NCI-H128 (cell line): ENCODE results near the gene ATM.
A peak's percentile ranks its signal among the peaks of the same experiment; 100 is the strongest.

Source experiments
- DNase-seq: peaks from one replicate; lab custom pipeline; 2025; ENCODE audit not compliant: unreplicated experiment; lab: John Stamatoyannopoulos, UW

Gene ATM, protein sequence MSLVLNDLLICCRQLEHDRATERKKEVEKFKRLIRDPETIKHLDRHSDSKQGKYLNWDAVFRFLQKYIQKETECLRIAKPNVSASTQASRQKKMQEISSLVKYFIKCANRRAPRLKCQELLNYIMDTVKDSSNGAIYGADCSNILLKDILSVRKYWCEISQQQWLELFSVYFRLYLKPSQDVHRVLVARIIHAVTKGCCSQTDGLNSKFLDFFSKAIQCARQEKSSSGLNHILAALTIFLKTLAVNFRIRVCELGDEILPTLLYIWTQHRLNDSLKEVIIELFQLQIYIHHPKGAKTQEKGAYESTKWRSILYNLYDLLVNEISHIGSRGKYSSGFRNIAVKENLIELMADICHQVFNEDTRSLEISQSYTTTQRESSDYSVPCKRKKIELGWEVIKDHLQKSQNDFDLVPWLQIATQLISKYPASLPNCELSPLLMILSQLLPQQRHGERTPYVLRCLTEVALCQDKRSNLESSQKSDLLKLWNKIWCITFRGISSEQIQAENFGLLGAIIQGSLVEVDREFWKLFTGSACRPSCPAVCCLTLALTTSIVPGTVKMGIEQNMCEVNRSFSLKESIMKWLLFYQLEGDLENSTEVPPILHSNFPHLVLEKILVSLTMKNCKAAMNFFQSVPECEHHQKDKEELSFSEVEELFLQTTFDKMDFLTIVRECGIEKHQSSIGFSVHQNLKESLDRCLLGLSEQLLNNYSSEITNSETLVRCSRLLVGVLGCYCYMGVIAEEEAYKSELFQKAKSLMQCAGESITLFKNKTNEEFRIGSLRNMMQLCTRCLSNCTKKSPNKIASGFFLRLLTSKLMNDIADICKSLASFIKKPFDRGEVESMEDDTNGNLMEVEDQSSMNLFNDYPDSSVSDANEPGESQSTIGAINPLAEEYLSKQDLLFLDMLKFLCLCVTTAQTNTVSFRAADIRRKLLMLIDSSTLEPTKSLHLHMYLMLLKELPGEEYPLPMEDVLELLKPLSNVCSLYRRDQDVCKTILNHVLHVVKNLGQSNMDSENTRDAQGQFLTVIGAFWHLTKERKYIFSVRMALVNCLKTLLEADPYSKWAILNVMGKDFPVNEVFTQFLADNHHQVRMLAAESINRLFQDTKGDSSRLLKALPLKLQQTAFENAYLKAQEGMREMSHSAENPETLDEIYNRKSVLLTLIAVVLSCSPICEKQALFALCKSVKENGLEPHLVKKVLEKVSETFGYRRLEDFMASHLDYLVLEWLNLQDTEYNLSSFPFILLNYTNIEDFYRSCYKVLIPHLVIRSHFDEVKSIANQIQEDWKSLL (N-terminal part only)

DNA sequence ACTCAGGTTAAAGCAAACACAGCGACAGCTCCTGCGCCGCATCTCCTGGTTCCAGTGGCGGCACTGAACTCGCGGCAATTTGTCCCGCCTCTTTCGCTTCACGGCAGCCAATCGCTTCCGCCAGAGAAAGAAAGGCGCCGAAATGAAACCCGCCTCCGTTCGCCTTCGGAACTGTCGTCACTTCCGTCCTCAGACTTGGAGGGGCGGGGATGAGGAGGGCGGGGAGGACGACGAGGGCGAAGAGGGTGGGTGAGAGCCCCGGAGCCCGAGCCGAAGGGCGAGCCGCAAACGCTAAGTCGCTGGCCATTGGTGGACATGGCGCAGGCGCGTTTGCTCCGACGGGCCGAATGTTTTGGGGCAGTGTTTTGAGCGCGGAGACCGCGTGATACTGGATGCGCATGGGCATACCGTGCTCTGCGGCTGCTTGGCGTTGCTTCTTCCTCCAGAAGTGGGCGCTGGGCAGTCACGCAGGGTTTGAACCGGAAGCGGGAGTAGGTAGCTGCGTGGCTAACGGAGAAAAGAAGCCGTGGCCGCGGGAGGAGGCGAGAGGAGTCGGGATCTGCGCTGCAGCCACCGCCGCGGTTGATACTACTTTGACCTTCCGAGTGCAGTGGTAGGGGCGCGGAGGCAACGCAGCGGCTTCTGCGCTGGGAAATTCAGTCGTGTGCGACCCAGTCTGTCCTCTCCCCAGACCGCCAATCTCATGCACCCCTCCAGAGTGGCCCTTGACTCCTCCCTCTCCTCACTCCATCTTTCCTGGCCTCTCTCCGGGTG is at the start of gene ATM, which contains the start of gene NPAT:
ATM (plus strand) TSS at position 494 of the 774 bp plus-strand sequence. CDS start 4,558 bp downstream, outside the sequence.
NPAT (minus strand) TSS at position 65 of the 774 bp plus-strand sequence. CDS start 102 bp downstream, outside the sequence.
- DNase-seq = peak; percentile 99

DNA sequence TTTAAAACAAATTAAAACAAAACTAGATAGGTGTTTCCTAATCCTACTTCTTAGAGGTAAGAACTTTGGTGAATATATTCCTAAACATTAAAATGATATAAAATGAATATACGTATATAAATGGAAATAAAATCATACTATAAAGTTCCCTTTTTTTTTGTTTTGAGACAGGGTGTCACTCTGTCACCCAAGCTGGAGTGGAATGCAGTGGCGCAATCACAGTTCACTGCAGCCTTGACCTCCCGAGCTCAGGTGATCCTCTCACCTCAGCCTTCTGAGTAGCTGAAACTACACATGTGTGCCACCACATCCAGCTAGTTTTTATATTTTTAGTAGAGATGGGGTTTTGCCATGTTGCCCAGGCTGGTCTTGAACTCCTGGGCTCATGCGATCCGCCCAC is 45.3 kb upstream of the ATM start:
- DNase-seq = no peak

DNA sequence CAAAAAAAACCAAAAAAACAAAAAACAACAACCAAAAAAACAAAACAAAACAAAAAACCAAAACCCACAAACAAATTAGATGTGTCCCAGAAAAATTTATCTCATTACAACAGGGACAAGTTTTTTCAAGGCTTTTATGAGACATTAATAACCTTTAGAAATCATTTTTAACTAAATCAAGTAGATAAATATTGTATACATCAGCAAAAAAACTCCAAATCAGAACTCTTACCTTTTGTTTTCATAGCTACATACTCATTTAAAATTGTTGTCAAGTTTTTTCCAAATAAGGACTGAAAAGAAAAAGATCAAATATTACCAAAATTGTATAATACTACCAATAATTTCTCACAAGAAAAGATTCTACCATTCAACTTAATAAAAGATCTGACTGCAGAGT is 29.1 kb upstream of the ATM start:
- DNase-seq = no peak

DNA sequence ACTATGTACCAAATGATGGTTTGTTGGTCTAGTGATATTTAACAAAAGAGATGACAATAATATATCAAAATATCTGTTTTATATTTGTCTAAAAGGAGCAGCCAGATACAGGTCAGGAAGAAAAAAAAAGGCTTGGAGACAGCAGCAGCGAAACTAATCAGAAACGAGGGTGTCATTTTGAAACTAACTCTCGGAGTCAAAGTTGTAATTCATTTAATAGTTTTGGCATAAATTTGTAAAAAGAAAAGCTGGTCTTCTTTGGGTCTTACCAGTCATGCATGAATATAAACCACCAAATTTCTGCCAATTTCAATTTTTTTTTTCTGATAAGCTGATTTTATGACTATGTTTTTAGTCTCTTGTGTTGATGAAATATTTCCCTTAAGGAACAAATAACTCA is 26.0 kb upstream of the ATM start:
- no peak for DNase-seq

DNA sequence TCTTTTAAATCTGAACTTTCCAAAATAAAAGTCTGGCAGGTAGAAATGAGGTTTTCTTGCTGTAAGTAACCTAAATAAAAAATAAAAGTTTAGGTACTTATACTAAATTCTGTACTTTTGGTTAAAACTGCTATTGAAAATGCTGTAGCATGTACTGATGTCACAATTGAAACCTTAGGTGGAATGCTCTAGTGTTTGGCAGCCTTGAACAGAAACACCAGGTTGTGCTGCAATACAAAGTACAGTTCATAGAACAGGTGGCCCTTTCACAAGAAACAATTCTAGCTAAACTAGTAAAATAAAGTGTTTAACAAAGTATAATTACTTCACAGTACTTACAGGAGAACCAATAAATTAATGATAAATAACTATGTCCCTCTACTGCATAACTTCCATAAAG is 25.5 kb upstream of the ATM start:
- DNase-seq = no peak

DNA sequence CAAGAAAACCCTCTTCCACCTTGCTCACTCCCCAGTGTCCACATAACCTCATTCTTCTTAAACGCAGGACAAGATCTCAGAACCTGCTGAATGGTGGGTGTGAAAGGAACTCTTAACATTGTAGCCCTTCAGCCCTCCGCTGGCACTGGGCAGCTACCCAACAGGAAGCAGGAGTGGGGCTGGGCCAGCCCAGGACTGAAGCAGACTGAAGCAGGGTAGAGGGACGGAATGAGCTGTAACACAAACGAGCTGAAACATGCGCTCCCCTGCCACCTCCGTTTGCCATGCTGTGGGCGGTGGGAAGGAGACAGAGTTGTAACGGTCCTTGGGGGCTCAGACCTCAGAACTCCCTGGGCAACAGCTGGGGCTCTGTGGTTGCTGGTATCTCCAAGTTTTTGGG is 24.0 kb upstream of the ATM start:
- DNase-seq = no peak

DNA sequence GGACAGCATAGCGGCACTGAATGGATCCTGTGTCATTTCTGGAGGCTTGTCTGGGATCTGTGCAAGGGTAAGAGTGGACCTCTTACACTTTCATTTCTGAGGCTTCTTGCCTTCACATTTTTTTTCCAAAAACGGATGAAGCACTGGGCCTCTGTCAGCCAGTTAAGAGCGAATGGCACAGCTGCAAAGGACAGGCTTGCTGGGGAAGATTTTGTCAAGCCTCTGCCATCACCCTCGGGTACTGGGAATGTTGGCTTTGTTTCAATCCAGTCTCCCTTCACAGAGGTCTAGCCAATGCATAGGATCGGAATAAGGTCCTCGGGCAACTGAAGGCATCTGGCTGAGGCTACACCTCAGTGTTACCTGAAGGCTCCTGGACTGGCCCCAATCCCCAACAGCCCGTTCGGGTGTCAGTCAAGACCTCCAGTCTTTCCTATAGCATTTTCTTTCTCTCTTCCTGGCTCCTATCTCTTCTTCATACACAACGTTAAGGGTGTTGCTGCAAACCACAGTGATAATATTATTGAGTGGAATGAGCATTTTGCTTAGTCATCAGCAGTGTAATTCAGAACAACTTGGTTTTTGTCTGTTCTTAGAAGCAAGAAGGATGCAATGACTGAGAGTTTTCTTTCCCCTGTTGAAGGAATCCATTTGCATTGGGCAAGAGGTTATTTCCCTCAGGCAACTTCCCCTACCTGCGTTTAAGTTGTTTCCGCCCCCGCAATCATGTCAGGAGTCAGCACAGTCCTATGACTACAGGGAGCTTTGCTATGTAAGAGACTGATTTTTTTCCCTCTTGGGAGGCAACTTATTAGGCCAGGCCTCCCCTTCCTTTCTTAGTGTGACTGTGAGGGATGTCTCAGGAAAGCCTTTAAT is 23.2 kb upstream of the ATM start:
- DNase-seq = no peak

DNA sequence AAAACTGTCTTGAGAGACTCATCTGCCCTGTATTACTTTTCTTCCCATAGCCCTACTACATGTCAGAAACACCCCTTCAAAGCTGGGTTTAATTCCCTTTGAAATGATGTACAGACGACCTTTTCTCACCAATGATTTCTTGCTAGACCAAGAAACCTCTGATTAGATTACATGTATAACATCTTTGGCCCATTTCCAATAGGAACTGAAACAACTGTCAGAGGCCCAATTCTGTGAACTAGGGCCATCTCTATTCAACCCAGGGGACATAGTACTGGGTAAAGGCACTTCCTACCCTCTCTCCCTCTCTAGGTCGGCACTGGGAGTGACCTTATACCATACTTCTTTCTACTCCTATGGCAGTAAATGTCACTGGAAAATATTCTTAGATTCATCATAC is 19.8 kb upstream of the ATM start:
- no peak for DNase-seq

DNA sequence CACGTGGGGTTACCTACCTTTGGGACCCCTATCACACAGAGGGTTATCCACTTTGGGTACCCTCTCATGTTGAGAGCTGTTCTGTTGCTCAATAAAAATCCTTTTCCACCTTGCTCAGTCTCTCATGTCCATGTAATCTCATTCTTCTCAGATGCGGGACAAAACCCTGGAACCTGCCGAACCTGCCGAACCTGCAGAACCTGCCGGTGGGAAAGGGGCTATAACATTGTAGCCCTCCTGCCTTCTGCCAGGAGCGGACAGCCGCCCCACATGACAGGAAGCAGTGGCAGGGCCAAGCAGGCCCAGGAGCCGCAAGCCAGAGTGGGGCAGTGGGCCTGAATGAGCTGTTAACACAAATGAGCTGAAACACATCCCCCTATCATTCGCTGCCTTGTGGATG is 18.5 kb upstream of the ATM start:
- DNase-seq = no peak

DNA sequence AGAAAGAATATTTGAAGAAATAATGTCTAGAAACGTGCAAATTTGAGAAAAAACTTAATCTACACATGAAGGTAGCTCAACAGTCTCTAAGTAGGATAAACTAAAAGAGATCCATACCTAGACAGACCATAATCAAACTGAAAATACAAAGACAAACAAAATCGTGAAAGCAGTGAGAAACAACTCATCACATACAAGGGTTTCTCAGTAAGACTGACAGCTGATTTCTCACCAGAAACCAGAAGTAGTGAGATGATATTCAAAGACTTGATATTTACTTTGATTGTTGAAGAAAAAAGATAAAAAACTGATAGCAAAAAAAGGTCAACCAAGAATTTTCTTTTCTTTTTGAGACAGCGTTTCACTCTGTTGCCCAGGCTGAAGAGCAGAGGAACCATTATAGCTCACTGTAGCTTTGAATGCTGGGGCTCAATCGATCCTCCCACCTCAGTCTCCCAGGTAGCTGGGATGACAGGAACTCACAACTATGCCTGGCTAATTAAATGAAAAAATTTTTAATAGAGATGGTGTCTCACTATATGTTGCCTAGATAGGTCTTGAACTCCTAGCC is 17.9 kb upstream of the ATM start:
- DNase-seq = no peak

DNA sequence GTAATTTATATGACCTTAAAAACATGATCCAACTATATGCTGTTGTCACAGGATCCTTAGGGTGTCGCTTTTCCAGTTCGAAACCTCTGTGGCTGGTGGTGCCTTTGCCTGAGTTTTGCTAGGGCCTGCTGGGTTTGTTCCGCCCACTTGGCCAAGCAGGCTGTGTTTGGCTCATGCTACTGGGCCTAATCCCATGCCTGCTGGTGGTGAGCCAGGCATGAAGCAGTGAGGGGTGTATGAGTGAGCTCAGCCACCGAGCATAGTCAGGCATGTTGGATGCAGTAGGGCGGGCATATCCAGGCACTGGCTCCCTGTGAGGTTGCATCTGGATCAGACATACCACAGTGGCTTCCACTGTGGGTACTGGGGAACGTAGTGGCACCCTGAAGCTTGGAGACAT is 16.7 kb upstream of the ATM start:
- no peak for DNase-seq

DNA sequence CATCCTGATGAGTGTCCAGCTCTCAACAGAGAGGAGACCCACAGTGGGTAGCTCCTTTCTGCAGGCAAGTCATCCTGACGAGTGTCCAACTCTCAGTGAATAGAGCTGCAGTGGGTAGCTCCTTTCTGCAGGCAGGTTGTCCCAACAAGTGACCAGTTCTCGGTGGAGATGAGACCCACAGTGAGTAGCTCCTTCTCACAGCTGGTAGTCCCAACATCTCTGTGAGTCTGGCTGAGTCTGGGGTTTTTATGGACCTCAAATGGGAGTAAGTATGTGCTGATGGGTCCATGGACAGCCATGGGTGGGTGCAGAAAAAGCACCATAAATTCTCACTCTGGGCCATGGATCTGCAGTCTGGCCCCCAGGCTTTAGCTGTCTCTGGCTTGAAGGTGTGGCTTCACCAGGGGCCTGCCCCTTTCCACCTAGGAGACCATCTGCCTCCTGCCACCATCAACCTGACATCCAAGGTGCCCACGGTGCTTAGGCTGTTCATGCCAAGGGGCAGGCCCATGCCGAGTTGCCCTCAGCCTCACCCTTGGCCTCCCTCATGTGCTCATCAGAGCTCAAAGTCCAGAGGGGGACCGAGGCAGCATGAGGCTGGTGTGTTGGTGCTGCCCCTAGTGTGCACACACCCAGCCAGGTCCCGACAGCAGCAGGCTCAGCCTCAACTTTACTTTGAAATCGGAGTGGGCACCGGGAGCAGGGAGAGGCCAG is 15.7 kb upstream of the ATM start:
- no peak for DNase-seq

DNA sequence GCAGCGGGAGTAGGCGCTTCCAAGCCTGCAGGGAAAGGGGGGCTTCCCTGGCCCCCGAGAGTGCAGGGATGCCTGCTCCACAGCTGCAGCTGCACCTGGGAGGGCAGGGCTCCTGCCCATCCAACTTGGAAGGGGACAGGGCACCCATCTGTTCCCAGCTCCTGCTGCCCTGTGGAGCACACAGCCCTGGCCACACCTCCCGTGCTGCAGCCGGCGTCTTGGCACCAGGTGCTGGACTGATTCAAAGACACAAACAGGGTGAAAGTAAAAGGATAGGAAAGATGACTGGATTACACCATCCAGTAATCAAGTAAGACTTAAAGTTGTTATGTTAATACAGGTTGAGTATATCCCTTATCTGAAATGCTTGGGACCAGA is 15.2 kb upstream of the ATM start:
- DNase-seq = no peak

DNA sequence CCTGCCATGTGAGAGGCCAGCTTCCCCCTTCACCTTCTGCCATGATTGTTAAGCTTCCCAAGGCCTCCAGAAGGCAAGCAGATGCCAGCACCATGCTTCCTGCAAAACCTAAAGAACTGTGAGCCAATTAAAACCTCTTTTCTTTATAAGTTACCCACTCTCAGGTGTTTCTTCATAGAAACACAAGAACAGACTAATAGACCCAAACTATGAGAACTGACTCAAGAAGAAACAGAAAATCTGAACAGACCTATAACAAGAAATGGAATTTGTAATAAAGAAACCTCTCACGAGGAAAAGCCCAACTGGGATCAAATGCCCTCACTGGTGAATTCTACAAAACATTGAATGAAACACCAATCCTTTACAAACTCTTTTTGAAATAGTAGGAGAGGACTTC is 12.4 kb upstream of the ATM start:
- no peak for DNase-seq

DNA sequence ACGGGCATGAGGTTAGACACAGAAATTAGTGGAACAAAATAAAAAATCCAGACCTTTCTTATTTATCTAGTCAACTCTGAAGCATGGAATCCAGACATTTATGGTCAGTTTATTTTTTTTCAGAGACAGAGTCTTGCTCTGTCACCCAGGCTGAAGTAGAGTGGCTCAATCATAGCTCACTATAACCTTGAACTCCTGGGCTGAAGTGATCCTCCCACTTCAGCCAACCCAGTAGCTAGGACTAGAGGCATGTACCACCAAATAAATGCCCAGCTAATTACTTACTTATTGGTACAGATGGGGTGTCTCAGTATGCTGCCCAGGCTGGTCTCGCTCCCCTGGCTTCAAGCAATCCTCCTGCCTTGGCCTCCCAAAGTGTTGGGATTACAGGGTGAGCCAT is 9.1 kb upstream of the ATM start:
- no peak for DNase-seq

DNA sequence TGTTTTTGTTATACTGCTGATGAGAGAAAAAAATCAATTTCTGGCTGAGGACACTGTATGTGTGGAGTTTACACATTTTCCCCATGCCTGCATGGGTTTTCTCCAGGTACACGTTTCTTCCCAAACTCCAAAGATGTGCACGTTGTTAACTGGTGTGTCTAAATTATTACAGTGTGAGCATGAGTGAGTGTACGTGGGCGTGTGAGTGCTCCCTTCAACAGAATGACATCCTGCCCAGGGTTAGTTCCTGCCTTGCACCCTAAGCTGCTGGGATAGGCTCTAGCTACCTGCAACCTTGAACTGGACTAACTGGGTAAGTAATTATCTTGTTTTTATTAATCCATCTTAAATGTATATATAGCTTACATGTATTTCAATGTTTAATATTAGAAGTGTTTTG is 5.9 kb upstream of the ATM start:
- DNase-seq = no peak

DNA sequence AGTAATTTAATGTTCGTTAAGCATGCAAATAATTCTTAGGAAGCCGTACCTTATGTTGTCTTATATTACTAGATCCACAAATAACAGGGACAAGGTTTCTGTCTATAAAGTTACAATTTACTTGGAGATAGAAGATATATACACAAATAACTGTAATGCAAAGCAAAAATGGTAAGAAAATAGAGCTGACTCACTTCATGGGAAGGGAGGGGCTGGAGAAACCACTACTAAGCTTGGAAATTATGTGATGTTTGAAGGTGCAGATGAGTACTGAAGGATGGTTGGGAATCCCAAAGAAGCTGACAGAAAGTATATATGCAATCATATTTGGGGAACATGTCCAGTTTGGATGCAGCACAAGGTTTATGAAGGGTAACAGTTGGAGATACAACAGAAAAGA is 4.4 kb upstream of the ATM start:
- no peak for DNase-seq

DNA sequence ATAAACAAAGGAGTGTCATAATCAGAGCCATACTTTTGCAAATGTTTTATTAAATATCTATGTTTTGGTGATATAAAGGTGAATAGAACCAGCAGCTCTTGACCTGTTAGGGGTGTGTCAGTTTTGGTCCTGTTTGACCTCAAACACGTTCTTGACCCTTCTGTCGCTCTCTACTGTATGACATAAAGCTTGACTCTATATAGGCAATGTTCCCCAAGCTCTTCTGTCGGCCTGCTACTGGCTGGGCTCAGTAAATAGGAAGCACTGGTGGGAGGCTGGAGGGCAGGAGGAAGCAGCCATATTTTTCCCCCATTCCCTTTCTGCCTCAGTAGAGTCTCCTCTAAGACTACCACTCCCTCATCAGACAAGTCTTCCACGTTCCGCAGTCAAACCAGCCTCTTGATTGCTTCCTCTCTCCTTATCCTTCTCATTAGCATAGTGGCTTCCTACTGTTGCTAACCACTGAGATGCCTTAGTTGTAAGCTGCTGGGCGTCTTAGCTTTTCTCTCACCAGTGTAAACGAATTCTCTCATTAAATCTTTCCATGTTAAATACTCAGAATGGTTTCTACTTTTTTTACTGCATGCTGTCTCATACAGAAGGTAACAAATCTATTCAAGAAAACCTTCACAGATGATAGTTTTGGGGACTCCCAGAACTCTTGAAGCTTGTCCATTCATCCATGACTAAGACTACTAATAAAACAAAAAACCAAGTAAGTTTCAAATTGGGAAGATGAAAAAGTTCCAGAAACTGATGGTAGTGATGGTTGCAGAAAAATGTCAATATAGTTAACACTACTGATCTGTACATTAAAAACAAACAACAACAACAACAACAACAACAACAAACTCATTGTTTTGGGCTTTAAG is 3.7 kb upstream of the ATM start:
- no peak for DNase-seq
